Peyer's patch (tissue), 4 donors: ENCODE results near the gene BICD2. TPM values are rescaled to one million over a fixed set of nuclear protein-coding genes. Genes with fewer than 3 reads are reported as not detected.

ENCODE experiments used
- DNase-seq, 3 donors: peaks; one replicate each; pipeline ENCODE4 v3.0.0-alpha.2; 2017 to 2019
- H3K27ac ChIP-seq, 4 donors: fragments of 200-600 bp; sonication (generic); one replicate each; pipeline ENCODE4 v1.5.1; 2016 to 2019
- H3K27me3 ChIP-seq, 2 donors: fragments of 200-600 bp; sonication (generic); one replicate each; pipeline ENCODE4 v1.5.1; 2019
- H3K36me3 ChIP-seq, 3 donors: fragments of 200-600 bp; sonication (generic); one replicate each; pipeline ENCODE4 v1.5.1; 2016 to 2019
- H3K4me1 ChIP-seq, 4 donors: fragments of 200-600 bp; sonication (generic); one replicate each; pipeline ENCODE4 v1.5.1; 2016 to 2019
- H3K4me3 ChIP-seq, 4 donors: fragments of 200-600 bp; sonication (generic); 1 replicate in 3 of 4; 2 replicates in 1 of 4; pipeline ENCODE4 v1.5.1; 2016 to 2019; ENCODE audit warnings: mild to moderate bottlenecking in 1 of 4
- H3K9me3 ChIP-seq, 4 donors: fragments of 200-600 bp; sonication (generic); one replicate each; pipeline ENCODE4 v1.5.1; 2016 to 2019; ENCODE audit warnings: mild to moderate bottlenecking in 1 of 4
- POLR2A ChIP-seq, 2 donors: fragments of 450-650 bp; IDR thresholded peaks; one replicate each; pipeline ENCODE4 v1.5.1; 2017; ENCODE audit warnings: antibody characterized with exemption in 2 of 2, mild to moderate bottlenecking in 2 of 2, moderate library complexity in 2 of 2
- total RNA-seq, 4 donors: library from RNA; depleted of rRNA; stranded (reverse); fragments of >200 nt; gene quantifications; one replicate each; pipeline ENCODE4 v1.1.0, GENCODE V29; 2016
- TF ChIP-seq, protein P1 (sequence below), 6 experiments: fragments of 450-650 bp in 4 of 6; fragments of 200-600 bp in 2 of 6; sonication (generic) in 1 of 6; IDR thresholded peaks; one replicate each; pipeline ENCODE4 v1.5.1; 2017 to 2019; ENCODE audit warnings: antibody characterized with exemption in 6 of 6, mild to moderate bottlenecking in 3 of 6, moderate library complexity in 1 of 6

Gene BICD2
- total RNA-seq, 4 donors from 2014 or later = 4.2 to 41.3 (median 8.8) TPM

GRCh38 chr9:92671323-92671722, 93.3 kb downstream of the BICD2 start:
- no peak for TF ChIP-seq POLR2A (IDR thresholded peaks at IDR 0.05)
- TF ChIP-seq, protein P1, sequence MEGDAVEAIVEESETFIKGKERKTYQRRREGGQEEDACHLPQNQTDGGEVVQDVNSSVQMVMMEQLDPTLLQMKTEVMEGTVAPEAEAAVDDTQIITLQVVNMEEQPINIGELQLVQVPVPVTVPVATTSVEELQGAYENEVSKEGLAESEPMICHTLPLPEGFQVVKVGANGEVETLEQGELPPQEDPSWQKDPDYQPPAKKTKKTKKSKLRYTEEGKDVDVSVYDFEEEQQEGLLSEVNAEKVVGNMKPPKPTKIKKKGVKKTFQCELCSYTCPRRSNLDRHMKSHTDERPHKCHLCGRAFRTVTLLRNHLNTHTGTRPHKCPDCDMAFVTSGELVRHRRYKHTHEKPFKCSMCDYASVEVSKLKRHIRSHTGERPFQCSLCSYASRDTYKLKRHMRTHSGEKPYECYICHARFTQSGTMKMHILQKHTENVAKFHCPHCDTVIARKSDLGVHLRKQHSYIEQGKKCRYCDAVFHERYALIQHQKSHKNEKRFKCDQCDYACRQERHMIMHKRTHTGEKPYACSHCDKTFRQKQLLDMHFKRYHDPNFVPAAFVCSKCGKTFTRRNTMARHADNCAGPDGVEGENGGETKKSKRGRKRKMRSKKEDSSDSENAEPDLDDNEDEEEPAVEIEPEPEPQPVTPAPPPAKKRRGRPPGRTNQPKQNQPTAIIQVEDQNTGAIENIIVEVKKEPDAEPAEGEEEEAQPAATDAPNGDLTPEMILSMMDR (IDR thresholded peaks at IDR 0.05) = no peak
- DNase-seq = peak in 2 of 3 donors; percentile 39 to 47
- H3K36me3 ChIP-seq = peaks cover 0 to 4% (median 0%) of the 10 kb centered on the region in 3 donors
- H3K4me1 ChIP-seq = peaks cover 0 to 25% (median 3%) of the 10 kb centered on the region in 4 donors
- H3K27ac ChIP-seq = no peak overlapping the region
- no peaks in the 10 kb centered on the region for H3K9me3 ChIP-seq
- H3K27me3 ChIP-seq = no peaks in the 10 kb centered on the region
- peak overlapping the region in 1 of 4 donors; percentile 97 for H3K4me3 ChIP-seq

- DNase-seq = peak; percentile 97 to 99 (median 98)
- TF ChIP-seq POLR2A (IDR thresholded peaks at IDR 0.05) = peak; percentile 69 to 72
- TF ChIP-seq, protein P1 (IDR thresholded peaks at IDR 0.05) = peak in 2 of 6 experiments; percentile 3 to 12
- peak within 1 kb of the TSS; percentile 80 to 87 (median 83) for H3K27ac ChIP-seq
- H3K27me3 ChIP-seq = no peaks in the 10 kb centered on the region
- peak within 1 kb of the TSS; percentile 61 to 97 (median 92) for H3K4me3 ChIP-seq
- peaks cover 0 to 4% (median 0%) of the 10 kb centered on the region in 3 donors for H3K36me3 ChIP-seq
- no peaks in the 10 kb centered on the region for H3K9me3 ChIP-seq
- peaks cover 0 to 25% (median 3%) of the 10 kb centered on the region in 4 donors for H3K4me1 ChIP-seq
Observed at GRCh38 chr9:92669890-92670708, 94.5 kb downstream of the BICD2 start, which contains the start of gene IPPK. TSS of gene IPPK (minus strand) at chr9:92670131. CDS start at chr9:92669988, 143 bp downstream.

DNA sequence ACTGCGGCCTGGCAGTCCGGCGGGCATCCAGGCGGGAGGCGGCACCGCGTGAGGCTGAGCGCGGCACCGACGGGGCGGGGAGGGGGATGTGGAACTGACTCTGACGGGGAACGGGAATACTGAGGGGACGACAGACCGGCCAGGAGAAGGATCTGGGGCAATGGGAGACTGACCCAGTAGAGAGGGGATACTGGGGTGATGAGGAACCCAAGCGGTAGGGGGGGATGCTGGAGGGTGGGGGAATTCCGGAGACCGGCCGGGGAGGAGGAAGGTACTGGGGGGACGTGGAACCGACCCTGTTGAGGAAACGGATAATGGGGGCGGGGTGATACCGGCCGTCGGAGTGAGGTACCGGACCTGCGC, 95.1 kb downstream of the BICD2 start:
- H3K4me3 ChIP-seq = peak overlapping the region; percentile 61 to 97 (median 92)
- peak overlapping the region; percentile 53 to 87 (median 78) for H3K27ac ChIP-seq
- H3K9me3 ChIP-seq = no peaks in the 10 kb centered on the region
- TF ChIP-seq POLR2A (IDR thresholded peaks at IDR 0.05) = no peak
- TF ChIP-seq, protein P1 (IDR thresholded peaks at IDR 0.05) = no peak
- no peaks in the 10 kb centered on the region for H3K27me3 ChIP-seq
- peaks cover 0 to 25% (median 3%) of the 10 kb centered on the region in 4 donors for H3K4me1 ChIP-seq
- DNase-seq = peak in 1 of 3 donors; percentile 62
- H3K36me3 ChIP-seq = peaks cover 0 to 4% (median 0%) of the 10 kb centered on the region in 3 donors

DNA sequence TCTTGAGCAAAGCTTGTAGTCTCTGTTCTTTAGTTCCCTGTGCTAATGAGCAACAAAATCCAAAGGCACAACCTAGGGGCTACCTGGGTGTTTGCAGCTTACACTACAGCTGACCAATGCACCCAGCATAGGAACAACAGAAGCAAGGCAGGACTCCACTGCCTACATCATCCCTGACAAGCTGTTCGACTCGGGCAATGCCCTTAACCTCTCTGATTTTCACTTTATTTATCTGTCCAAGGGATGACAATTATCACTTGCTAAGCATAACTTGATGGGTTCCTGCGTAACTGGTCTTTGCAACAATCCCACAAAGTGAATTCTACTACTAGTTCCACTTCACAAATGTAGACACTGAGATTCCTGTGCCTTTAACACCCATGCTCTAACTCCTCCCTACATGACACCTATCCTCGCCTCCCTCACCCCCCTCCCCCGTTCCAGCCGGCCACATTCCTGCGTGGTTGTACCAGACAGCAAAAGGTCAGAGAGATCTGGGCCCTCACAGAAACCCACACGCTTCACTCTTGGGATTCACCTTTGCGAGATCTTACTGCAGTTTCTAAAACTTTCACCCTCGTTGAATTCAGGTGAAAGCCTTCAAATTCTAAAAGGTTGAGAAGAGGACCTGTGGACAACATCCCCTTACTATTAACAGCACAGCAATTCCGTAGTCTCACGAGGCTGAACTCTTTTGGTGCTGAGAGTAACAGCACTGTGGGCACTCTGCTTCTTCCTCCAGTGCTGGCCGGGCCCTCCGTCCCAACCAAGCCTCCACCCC, 95.7 kb downstream of the BICD2 start:
- TF ChIP-seq, protein P1 (IDR thresholded peaks at IDR 0.05) = no peak
- no peak for TF ChIP-seq POLR2A (IDR thresholded peaks at IDR 0.05)
- Histone ChIP-seq H3K27ac (peak overlapping the region; percentile 53 to 87 (median 78)), H3K27me3 (no peaks in the 10 kb centered on the region), H3K4me1 (peaks cover 0 to 25% (median 3%) of the 10 kb centered on the region in 4 donors), H3K4me3 (peak overlapping the region; percentile 61 to 97 (median 92)), H3K36me3 (peaks cover 0 to 4% (median 0%) of the 10 kb centered on the region in 3 donors), H3K9me3 (no peaks in the 10 kb centered on the region)
- DNase-seq = peak in 2 of 3 donors; percentile 65 to 73

DNA sequence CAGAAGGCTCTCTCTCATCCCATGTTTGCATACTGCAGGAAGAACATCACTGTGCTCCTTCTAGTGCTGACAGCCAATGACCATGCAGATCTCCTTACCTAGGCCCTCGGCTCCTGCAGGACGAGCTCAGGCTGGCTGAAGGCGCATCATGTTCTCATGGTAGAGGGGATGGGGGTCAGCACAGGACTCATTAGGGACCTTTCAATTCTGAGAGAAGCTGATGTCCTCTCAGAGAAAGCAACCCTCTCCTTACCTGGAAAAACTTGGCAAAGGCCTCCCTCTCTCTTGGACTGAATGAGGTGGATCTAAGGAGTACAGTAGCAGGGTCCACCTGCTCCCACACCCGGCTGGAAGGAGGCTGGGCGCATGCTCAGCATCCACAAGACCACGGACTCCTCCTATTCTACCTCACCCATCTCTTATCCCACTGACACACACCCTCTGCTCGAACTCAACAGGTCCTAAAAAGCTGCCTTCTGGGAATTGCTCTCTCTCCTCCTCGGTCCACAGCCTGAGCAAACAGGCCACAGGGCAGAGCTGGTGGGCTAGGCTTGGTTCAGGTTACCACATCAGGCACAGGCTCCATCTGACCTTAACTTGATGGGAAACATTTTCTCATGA, 97.6 kb downstream of the BICD2 start:
- H3K4me3 ChIP-seq = no peak overlapping the region
- no peak for TF ChIP-seq POLR2A (IDR thresholded peaks at IDR 0.05)
- TF ChIP-seq, protein P1 (IDR thresholded peaks at IDR 0.05) = no peak
- peaks cover 0 to 4% (median 0%) of the 10 kb centered on the region in 3 donors for H3K36me3 ChIP-seq
- no peaks in the 10 kb centered on the region for H3K27me3 ChIP-seq
- no peak overlapping the region for H3K27ac ChIP-seq
- no peaks in the 10 kb centered on the region for H3K9me3 ChIP-seq
- H3K4me1 ChIP-seq = peaks cover 0 to 25% (median 3%) of the 10 kb centered on the region in 4 donors
- DNase-seq = peak in 1 of 3 donors; percentile 17
